Astrocyte (in vitro differentiated cells and primary cell): Measurements from ENCODE around the gene ATAD2B. TPM values are rescaled to one million over a fixed set of nuclear protein-coding genes. Genes with fewer than 3 reads are reported as not detected.

Experiments
- DNase-seq: peaks from one replicate; pipeline ENCODE4 v3.0.0-alpha.2; 2010; ENCODE audit warnings: low read depth
- FAIRE-seq: peaks from 2 replicates; lab custom pipeline; 2011; peaks lifted over from hg19 to GRCh38; lab: Jason Lieb, UNC
- H2AFZ ChIP-seq: 2 replicates; pipeline ENCODE4 v1.6.0; 2012; ENCODE audit warnings: low read depth, low read length, inconsistent platforms
- H3K27ac ChIP-seq: 2 replicates; pipeline ENCODE4 v1.5.1; 2011; ENCODE audit warnings: low read depth, low read length, inconsistent platforms
- H3K27me3 ChIP-seq: 2 replicates; pipeline ENCODE4 v1.6.0; 2011; ENCODE audit warnings: low read length, inconsistent platforms; ENCODE audit not compliant: insufficient read depth
- H3K36me3 ChIP-seq: 2 replicates; pipeline ENCODE4 v1.5.1; 2011; ENCODE audit warnings: low read length, inconsistent platforms; ENCODE audit not compliant: insufficient read depth
- H3K4me1 ChIP-seq: 2 replicates; pipeline ENCODE4 v1.5.1; 2011; ENCODE audit warnings: low read length, inconsistent platforms; ENCODE audit not compliant: insufficient read depth
- H3K4me2 ChIP-seq: 2 replicates; pipeline ENCODE4 v1.6.0; 2012; ENCODE audit warnings: low read length, inconsistent platforms
- H3K4me3 ChIP-seq: 2 replicates; pipeline ENCODE4 v1.5.1; 2011; ENCODE audit warnings: low read depth, mild to moderate bottlenecking, low read length, inconsistent platforms; ENCODE audit not compliant: insufficient read depth
- H3K79me2 ChIP-seq: 2 replicates; pipeline ENCODE4 v1.6.0; 2012; ENCODE audit warnings: mild to moderate bottlenecking, low read length, inconsistent platforms; ENCODE audit not compliant: insufficient read depth
- H3K9ac ChIP-seq: 2 replicates; pipeline ENCODE4 v1.6.0; 2012; ENCODE audit warnings: mild to moderate bottlenecking, low read length, inconsistent platforms
- H3K9me3 ChIP-seq: 2 replicates; pipeline ENCODE4 v1.5.1; 2012; ENCODE audit warnings: low read depth, mild to moderate bottlenecking, low read length, inconsistent platforms; ENCODE audit not compliant: insufficient read depth
- H4K20me1 ChIP-seq: 2 replicates; pipeline ENCODE4 v1.6.0; 2012; ENCODE audit warnings: low read length, inconsistent platforms; ENCODE audit not compliant: insufficient read depth
- H3K27ac Mint-ChIP-seq: one replicate; pipeline ENCODE4 v1.8.0; 2021; ENCODE audit warnings: mild to moderate bottlenecking, mixed read lengths; ENCODE audit not compliant: unreplicated experiment
- H3K27me3 Mint-ChIP-seq: one replicate; pipeline ENCODE4 v1.8.0; 2021; ENCODE audit warnings: low read depth, mixed read lengths; ENCODE audit not compliant: unreplicated experiment
- H3K36me3 Mint-ChIP-seq: one replicate; pipeline ENCODE4 v1.8.0; 2021; ENCODE audit warnings: low read depth, mixed read lengths; ENCODE audit not compliant: unreplicated experiment
- H3K4me1 Mint-ChIP-seq: one replicate; pipeline ENCODE4 v1.8.0; 2021; ENCODE audit warnings: low read depth, mixed read lengths; ENCODE audit not compliant: unreplicated experiment
- H3K4me3 Mint-ChIP-seq: one replicate; pipeline ENCODE4 v1.8.0; 2021; ENCODE audit warnings: mild to moderate bottlenecking, moderate library complexity, mixed read lengths; ENCODE audit not compliant: unreplicated experiment
- H3K9me3 Mint-ChIP-seq: one replicate; pipeline ENCODE4 v1.8.0; 2021; ENCODE audit warnings: mild to moderate bottlenecking, mixed read lengths; ENCODE audit not compliant: unreplicated experiment
- CTCF ChIP-seq: IDR thresholded peaks from 2 replicates; pipeline ENCODE4 v1.5.1; 2011; ENCODE audit warnings: low read depth, mild to moderate bottlenecking, inconsistent platforms, low read length, moderate library complexity; ENCODE audit not compliant: insufficient read depth
- EZH2 ChIP-seq: IDR thresholded peaks from 2 replicates; pipeline ENCODE4 v1.6.1; 2012; ENCODE audit warnings: mild to moderate bottlenecking, low read length, inconsistent platforms; ENCODE audit not compliant: insufficient read depth
- total RNA-seq: library from RNA; stranded (reverse); gene quantifications from 2 replicates; pipeline ENCODE4 v1.2.1, GENCODE V29; 2021

ATAD2B gene
- total RNA-seq, 1 donor from 2014 or later, result 12.2 TPM

DNA sequence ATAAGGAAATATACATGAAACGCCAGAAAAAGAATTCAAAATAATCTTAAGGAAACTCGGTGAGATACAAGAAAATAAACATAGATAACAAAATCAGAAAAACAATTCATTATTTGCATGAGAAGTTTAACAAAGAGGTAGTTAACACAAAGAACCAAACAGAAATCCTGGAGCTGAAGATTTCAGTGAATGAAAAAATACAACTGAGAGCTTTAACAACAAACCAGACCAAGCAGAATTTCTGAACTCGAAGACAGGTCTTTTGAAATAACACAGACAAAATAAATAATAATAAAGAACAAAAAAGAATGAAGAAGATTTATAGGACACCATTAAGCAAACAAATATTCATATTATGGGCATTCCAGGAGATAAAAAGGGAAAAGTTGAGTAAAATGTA is 204.7 kb downstream of the ATAD2B start:
- H3K27ac Mint-ChIP-seq, result no peak overlapping the region
- no peaks in the 10 kb centered on the region for H3K27me3 Mint-ChIP-seq
- peaks cover 19% of the 10 kb centered on the region for H3K9me3 Mint-ChIP-seq
- H3K4me1 Mint-ChIP-seq, result peaks cover 4% of the 10 kb centered on the region
- H3K9me3 ChIP-seq, result no peaks in the 10 kb centered on the region
- no peak overlapping the region for H2AFZ ChIP-seq
- no peak overlapping the region for H3K27ac ChIP-seq
- peaks cover 8% of the 10 kb centered on the region for H3K79me2 ChIP-seq
- no peak overlapping the region for H3K4me3 Mint-ChIP-seq
- no peaks in the 10 kb centered on the region for H3K4me1 ChIP-seq
- H3K36me3 ChIP-seq, result peaks cover 3% of the 10 kb centered on the region
- peaks cover 16% of the 10 kb centered on the region for H4K20me1 ChIP-seq
- DNase-seq (no peak), FAIRE-seq (no peak)
- TF ChIP-seq EZH2 (no peak), CTCF (no peak)
- no peak overlapping the region for H3K4me3 ChIP-seq
- no peak overlapping the region for H3K9ac ChIP-seq
- H3K27me3 ChIP-seq, result no peaks in the 10 kb centered on the region
- H3K36me3 Mint-ChIP-seq, result peaks cover 30% of the 10 kb centered on the region
- no peak overlapping the region for H3K4me2 ChIP-seq

GRCh38 chr2:23721454-23721826 is 205.5 kb downstream of the ATAD2B start:
- no peak overlapping the region for H3K4me2 ChIP-seq
- H3K4me3 ChIP-seq, result no peak overlapping the region
- FAIRE-seq, result no peak
- Mint-ChIP-seq H3K9me3 (peaks cover 19% of the 10 kb centered on the region), H3K27ac (no peak overlapping the region), H3K27me3 (no peaks in the 10 kb centered on the region), H3K4me3 (no peak overlapping the region), H3K4me1 (peaks cover 4% of the 10 kb centered on the region), H3K36me3 (peaks cover 29% of the 10 kb centered on the region)
- no peaks in the 10 kb centered on the region for H3K27me3 ChIP-seq
- no peak for DNase-seq
- peaks cover 8% of the 10 kb centered on the region for H3K79me2 ChIP-seq
- no peak overlapping the region for H3K9ac ChIP-seq
- peaks cover 18% of the 10 kb centered on the region for H4K20me1 ChIP-seq
- H3K9me3 ChIP-seq, result no peaks in the 10 kb centered on the region
- peaks cover 4% of the 10 kb centered on the region for H3K36me3 ChIP-seq
- no peak for TF ChIP-seq EZH2
- no peak for TF ChIP-seq CTCF
- H3K27ac ChIP-seq, result no peak overlapping the region
- H3K4me1 ChIP-seq, result no peaks in the 10 kb centered on the region
- no peak overlapping the region for H2AFZ ChIP-seq

DNA sequence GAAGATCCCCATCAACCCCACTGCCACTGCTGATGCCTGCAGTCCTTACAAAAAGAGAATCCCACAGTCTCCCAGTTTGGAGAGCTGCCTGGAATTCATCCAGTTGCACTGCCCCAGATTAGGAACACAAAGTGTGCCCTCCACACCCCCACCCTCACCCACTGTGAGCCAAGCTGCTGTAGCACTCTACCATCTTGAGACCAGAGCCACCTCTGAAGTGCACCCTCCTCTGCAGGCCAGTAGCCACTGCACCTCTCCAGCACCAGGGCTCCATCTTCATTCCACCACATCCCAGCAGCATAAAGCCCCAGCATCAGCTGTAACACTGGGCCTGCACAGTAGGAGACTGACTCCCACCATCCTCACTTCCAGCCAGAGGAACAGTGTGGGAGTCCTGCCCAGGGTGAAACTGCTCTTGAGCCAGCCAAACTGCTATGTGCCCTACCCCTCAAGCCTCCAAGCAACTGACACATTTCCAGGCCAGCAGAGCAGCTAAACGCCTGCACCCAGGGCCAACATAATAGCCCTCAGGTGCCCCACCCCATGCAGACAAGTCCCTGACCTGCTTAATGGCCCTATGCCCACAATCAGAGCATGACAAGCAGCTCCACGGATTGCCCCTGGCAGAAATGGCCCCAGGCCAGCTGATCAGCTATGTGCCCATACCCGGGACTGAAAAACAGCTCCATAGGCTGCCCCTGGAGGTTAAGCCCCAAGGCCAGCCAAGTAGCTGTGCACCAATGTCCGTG is 206.0 kb downstream of the ATAD2B start:
- Mint-ChIP-seq H3K36me3 (peaks cover 28% of the 10 kb centered on the region), H3K9me3 (peaks cover 19% of the 10 kb centered on the region), H3K27me3 (no peaks in the 10 kb centered on the region), H3K4me3 (no peak overlapping the region), H3K4me1 (peaks cover 4% of the 10 kb centered on the region), H3K27ac (no peak overlapping the region)
- H2AFZ ChIP-seq, result no peak overlapping the region
- FAIRE-seq (no peak), DNase-seq (no peak)
- H3K9ac ChIP-seq, result no peak overlapping the region
- no peaks in the 10 kb centered on the region for H3K4me1 ChIP-seq
- peaks cover 7% of the 10 kb centered on the region for H3K36me3 ChIP-seq
- no peak overlapping the region for H3K27ac ChIP-seq
- no peak overlapping the region for H3K4me3 ChIP-seq
- no peak for TF ChIP-seq EZH2
- TF ChIP-seq CTCF, result no peak
- H3K27me3 ChIP-seq, result no peaks in the 10 kb centered on the region
- peaks cover 18% of the 10 kb centered on the region for H4K20me1 ChIP-seq
- H3K4me2 ChIP-seq, result no peak overlapping the region
- peaks cover 8% of the 10 kb centered on the region for H3K79me2 ChIP-seq
- no peaks in the 10 kb centered on the region for H3K9me3 ChIP-seq
